Femur (tissue), 1 donor: ENCODE measurements around the gene BABAM2.

Source experiments
- DNase-seq: peaks from one replicate; pipeline ENCODE4 v3.0.0-alpha.2; 2017

Gene BABAM2

GRCh38 chr2:28293416-28293815, 402.9 kb downstream of the BABAM2 start:
- no peak for DNase-seq

- DNase-seq = no peak
These were observed 403.9 kb downstream of the BABAM2 start for GRCh38 chr2:28294451-28294850.

- DNase-seq = no peak
These were observed 405.7 kb downstream of the BABAM2 start for GRCh38 chr2:28296243-28296642.

GRCh38 chr2:28296904-28297303, 406.4 kb downstream of the BABAM2 start:
- no peak for DNase-seq

GRCh38 chr2:28297531-28297930, 407.0 kb downstream of the BABAM2 start:
- DNase-seq = no peak

GRCh38 chr2:28298406-28298805, 407.9 kb downstream of the BABAM2 start:
- DNase-seq = no peak

GRCh38 chr2:28300485-28301341, 410.2 kb downstream of the BABAM2 start:
- DNase-seq = no peak

GRCh38 chr2:28305202-28305601, 414.7 kb downstream of the BABAM2 start:
- DNase-seq = no peak

GRCh38 chr2:28310107-28310506, 419.6 kb downstream of the BABAM2 start:
- DNase-seq = no peak

- DNase-seq = no peak
These were observed 421.2 kb downstream of the BABAM2 start for GRCh38 chr2:28311660-28312249.

- no peak for DNase-seq
These were observed 422.0 kb downstream of the BABAM2 start for GRCh38 chr2:28312307-28313219.

- DNase-seq = no peak
These were observed 422.8 kb downstream of the BABAM2 start for GRCh38 chr2:28313220-28313784.

- DNase-seq = no peak
These were observed 424.4 kb downstream of the BABAM2 start for GRCh38 chr2:28314968-28315367.

- no peak for DNase-seq
These were observed 426.2 kb downstream of the BABAM2 start for GRCh38 chr2:28316546-28317335.

- DNase-seq = no peak
These were observed 426.9 kb downstream of the BABAM2 start for GRCh38 chr2:28317390-28317789.

GRCh38 chr2:28318023-28318422, 427.5 kb downstream of the BABAM2 start:
- no peak for DNase-seq

- DNase-seq = no peak
These were observed 428.1 kb downstream of the BABAM2 start for GRCh38 chr2:28318462-28319117.

- peak; percentile 65 for DNase-seq
These were observed 428.8 kb downstream of the BABAM2 start for GRCh38 chr2:28319118-28320008.

- DNase-seq = no peak
These were observed 429.5 kb downstream of the BABAM2 start for GRCh38 chr2:28320009-28320365.

- no peak for DNase-seq
These were observed 429.8 kb downstream of the BABAM2 start for GRCh38 chr2:28320371-28320770.

- DNase-seq = no peak
These were observed 430.9 kb downstream of the BABAM2 start for GRCh38 chr2:28321426-28321825.
